ENCODE results near the gene CYP19A1.
"Not testable (repeated sequence)": the region's sequence is repeated elsewhere in the genome, so short reads cannot be mapped to it uniquely, and the experiment has no call there.

CYP19A1 gene

DNA sequence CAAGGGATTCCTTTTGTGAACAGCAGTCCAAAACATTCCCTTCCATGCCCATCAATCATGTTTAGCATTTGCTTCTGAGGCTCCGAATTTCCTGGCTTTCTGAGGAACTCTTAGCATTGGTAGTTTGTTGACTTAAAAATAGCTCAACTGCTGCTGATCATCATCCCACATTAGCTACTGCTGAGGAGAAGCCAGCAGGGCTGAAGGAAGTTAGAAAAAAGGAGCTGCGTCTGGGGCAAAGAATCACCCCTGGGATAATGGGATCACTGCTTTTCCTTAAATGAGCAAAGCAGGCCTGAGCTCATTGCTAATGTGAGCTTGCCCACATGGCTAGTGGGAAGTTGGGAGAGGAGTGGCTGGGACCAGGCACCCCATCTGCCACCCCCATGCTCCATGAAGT is 39.8 kb downstream of the CYP19A1 start:
- no peak for DNase-seq (ENCODE audit: low read depth in 3 of 3)

DNA sequence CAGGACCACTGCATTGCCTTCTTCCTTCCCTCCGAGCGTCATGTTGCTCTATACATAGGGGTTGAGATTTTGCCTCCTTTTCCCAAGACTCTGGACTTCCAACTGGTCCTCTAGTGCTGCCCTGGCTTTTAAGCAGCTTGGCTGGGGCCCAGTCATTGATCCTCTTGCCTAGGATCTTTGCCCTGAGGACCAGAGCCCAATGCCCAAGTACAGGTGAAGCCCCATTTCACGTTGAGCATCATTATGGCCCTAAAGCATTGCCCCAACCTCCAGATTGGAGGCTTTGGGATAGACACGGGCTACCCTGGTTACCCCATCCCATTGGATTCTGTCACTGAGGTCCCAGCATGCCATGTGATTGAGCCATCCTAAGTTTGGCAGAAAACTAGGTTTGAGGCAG is 47.7 kb downstream of the CYP19A1 start:
- DNase-seq (ENCODE audit: low read depth in 3 of 3), result no peak

DNA sequence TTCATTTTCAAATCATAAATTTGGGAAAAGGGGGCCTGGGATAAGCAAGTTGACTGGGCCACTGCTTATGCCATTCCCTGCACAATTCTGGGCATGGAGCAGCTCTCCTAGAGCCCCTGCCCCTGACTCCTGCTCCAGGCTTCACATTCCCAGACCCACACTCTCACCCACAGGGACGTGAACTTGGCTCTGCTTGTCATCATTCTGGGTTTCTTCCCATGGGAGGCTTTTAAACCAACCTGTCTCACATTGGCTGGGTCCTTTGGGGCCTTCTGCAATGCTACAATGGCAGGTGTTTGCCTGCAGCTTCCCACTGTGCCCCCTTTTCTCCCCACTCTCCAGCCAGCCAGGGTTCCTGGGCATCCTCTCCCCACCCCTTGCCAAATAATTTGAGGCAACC is 49.1 kb downstream of the CYP19A1 start:
- DNase-seq (ENCODE audit: low read depth in 3 of 3), result no peak

DNA sequence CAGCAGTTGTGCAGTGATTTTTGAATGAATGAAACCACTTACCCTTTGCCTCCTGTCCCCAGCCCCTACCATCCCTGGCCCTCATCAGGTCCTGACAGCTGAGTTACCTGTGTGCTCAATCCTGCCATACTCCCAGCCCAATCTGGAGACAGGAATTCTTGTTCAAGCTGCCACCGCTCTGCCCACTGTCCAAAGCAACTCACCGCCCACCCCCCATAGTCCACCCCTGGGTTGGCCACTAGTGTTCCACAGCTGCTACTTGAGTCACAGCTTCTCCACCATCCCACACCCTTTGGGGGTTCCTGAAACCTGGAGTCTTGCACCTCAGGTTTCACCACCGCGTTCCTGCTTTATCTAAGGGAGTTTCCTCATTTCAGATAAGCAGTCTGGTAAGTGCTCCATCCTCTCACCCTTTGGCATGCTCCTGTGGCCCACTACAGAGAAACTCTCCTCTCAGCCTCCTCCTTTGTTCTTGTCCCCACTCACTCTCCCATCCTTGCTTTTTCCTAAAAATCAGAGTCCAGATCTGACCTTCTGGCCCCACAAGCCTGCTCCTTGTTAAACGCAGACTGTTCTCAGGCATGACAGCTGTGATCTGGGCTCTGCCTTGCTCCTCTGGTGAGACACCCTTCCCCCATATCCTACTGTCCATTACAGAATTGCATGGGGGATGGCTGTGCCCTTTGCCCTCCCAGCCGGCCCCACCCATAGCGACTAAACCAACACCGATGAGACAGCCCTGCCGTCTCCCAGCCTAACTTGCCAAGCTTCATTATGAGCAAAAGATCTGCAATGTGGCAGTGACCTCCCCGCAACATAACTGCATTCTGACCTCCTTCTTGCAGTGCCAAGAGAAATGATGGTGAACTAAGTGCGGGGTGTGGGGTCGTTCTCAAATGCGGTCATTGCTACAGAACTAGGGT is 50.0 kb downstream of the CYP19A1 start:
- no peak for DNase-seq (ENCODE audit: low read depth in 3 of 3)

DNA sequence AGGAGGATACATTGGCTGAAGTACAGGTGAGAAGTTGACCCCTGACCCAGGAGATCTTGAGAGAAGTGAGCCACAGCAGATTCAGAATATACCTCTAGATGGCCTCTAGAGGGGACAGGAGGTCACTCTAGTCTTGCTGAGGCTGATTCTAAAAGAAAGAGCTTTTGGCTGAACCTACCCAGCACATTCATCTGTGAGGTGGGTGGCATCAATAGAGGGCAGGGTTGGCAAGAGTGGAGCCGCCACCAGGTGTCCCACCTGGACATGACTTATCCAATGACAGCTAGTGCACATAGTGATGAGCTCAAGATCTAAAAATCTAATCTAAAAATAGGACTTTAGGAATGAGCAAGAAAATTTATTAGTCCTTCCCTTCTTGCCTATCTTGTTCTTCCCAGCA is 51.6 kb downstream of the CYP19A1 start:
- no peak for DNase-seq (ENCODE audit: low read depth in 3 of 3)

DNA sequence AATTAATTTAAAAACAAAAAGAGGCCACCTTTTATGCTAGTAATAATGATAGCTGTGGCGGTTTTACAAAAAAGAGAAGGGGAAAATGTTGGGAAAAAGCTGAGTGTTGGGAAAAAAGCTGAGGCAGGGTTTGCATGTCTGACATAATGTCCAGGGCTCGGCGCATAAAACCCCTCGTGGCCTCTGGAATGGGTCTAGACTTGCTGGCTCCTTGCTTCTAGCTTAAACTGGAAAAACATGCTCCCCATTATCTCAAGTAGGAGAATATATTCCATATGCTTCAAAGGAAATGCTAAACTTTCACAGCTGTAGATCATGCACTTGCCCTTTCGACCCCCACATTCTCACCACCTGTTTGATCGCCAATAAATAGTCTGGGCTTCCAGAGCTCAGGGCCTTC is 53.0 kb downstream of the CYP19A1 start:
- no peak for DNase-seq (ENCODE audit: low read depth in 3 of 3)

DNA sequence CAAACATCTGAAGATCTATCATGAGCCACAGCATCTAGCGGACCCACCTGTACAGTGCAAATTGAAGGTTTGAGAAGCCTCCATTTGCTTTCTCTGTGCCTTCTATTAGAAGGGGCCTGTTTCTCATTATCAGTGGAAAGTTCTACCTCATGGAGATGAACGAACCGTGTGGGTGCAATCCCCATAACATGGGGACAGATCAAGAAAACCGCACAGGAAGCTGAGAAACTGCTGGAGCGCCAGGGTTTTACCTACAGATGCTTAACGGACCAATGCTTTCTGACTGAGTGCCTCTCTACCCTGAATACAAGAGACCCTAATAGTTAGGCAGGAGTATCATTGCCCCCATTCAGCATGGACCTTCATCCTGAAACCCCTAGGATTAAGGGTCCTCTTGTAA is 53.5 kb downstream of the CYP19A1 start:
- no peak for DNase-seq (ENCODE audit: low read depth in 3 of 3)

DNA sequence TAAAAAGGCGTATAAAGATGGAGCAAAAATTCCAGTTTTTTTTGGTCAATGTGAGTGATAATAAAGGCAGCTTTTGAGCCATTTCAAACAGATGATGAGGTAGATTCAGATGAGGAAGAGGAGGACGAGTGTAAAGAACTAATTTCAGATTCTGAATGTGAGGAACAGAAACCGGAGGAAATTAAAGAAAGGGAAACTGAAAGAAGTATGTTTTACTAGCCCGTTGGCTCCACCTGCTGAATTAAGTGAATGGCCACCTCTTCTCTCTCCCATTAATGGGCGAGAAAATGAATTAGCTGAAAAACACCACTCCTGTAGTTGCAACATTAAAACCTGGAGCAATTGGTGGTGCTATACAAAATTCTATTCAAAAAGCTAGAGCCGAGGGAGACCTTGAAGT is 55.4 kb downstream of the CYP19A1 start:
- no peak for DNase-seq (ENCODE audit: low read depth in 3 of 3)

DNA sequence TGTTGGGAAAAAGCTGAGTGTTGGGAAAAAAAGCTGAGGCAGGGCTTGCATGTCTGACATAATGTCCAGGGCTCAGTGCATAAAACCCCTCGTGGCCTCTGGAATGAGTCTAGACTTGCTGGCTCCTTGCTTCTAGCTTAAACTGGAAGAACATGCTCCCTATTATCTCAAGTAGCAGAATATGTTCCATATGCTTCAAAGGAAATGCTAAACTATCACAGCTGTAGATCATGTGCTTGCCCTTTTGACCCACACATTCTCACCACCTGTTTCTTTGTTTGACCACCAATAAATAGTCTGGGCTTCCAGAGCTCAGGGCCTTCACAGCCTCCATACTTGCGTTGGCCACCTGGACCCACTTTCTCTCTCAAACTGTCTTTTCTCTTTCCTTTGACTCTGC is 56.2 kb downstream of the CYP19A1 start:
- not testable (repeated sequence) for DNase-seq (ENCODE audit: low read depth in 3 of 3)

DNA sequence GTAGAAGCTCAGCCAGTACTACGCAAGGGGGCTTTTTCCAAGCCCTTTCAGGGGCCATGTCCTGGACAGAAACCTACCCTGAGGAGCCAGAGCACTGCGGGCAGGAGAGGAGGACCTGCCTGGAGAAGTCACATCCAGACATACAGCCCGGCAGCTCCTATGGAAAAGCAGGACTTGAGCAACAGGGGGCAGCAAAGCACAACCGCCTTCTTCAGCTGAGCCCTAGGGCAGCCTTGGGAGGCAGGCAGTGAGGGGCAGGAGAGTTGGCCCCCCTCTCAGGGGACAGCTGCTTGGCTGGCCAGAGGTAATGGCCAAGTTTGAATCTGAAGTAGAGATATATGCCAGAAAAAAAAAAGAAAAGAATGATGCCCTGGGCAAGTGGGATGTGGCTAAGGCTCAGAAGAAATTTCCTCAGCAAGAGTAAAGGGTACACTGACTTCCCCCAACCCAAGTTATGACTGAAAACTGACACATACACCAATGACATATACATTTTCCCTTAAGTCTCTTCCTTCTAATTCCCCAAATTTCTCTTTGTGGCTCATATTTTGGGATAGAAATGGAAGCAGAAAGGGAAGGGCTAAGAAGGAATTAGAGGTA is 56.9 kb downstream of the CYP19A1 start:
- peak in 1 of 3 experiments; percentile 8 for DNase-seq (ENCODE audit: low read depth in 3 of 3)

DNA sequence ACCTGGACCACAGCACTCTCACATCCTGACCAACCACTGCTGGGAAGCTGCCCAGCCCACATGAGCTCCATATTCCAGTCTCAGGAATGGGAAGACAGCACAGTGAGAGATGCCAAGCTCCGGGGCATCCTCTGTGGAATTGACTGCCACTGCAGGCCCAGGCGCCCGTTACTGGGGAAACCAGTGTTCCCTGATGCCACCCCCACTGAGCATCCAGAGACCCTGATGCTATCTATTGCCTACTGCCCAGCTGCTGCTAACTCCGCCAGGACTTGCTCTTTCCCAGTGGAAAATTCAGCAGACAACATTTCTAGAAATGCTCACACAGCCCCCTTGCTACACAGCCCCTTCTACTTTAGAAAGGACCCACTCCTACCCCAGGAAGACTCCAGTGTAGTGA is 57.6 kb downstream of the CYP19A1 start:
- no peak for DNase-seq (ENCODE audit: low read depth in 3 of 3)

DNA sequence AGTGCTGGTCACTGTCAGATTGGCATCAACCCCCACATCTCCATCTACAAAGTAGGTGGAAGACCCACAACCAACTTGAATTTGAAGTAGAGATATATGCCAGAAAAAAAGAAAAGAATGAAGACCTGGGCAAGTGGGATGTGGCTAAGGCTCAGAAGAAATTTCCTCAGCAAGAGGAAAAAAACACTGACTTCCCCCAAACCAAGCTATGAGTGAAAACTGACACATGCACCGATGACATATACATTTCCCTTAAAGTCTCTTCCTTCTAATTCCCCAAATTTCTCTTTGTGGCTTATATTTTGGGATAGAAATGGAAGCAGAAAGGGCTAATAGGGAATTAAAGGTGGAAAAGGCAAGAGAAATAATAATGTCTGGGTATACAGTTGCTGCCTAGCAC is 59.0 kb downstream of the CYP19A1 start:
- no peak for DNase-seq (ENCODE audit: low read depth in 3 of 3)

DNA sequence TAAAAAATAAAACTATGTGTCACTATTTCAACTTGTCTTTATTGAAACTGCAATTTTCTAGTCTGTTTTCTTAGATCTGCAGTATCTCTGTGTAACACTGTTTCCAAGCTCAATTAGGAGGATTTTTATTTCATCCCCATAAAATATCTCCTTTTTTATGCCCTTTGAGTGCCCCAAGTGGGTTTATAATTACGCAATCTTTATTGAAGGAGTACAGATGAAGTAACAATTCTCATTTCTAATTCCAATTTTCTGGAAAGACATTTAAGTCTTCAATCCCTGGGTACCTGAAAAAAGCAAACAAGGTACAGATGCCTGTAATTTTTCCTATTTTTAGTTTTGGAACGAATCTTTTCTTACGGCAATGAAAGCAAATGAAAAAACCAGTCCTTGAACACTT is 61.3 kb downstream of the CYP19A1 start:
- no peak for DNase-seq (ENCODE audit: low read depth in 3 of 3)

DNA sequence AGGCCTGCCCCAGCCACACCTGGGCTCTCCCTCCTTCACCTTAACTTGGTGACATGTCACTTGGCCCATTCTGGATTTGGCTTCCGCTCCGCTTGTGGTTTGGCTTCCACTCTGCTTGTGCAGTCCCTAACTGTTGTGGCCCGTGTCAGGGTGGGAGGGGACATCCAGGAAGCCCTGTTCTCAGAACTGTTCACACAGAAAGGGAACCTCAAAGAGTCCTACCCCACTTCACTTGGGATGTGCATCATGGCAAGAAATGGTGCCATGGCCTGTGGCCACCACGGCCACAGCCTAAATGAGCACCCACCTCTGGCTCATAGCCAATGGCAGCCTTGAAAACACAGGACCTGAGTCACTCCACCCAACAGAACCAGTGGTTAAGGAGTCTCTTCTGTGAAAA is 63.4 kb downstream of the CYP19A1 start:
- no peak for DNase-seq (ENCODE audit: low read depth in 3 of 3)

DNA sequence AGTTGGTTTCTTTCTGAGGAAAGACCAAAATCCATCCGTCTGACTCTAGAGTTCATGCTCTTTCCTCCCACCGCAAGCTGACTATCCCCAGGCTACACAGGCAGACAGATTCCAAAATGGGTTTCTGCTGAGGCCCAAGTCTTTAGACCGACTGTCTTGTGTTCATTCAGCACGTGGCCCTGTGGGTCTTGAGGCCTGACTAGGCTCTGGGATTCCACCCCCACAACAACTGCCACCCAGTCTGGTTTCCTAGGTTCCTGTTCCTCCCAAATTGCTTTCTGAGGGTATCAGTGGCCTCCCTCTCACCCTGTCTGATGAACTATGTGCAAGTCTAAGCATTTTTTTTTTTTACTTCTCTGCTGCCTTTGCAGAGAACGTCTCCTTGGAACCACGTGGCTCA is 67.7 kb downstream of the CYP19A1 start:
- no peak for DNase-seq (ENCODE audit: low read depth in 3 of 3)

DNA sequence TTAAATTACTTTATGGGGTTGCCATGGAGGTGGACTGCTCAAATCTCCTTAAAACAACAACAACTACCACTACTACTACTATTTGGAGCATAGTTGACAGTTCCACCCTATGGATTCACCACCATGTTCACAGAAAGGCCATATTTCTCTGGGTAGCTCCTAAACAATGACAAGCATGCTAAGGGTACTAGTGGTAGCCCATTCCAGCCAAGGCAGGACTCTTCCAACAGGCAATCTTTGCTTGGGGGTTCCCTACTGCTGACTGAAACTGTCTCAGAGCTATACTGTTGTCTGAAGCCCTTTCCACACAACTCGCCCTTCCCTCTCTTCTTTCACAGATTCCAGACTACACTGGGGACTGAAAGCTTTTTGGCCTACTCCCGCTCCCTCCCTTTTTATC is 68.9 kb downstream of the CYP19A1 start:
- no peak for DNase-seq (ENCODE audit: low read depth in 3 of 3)

DNA sequence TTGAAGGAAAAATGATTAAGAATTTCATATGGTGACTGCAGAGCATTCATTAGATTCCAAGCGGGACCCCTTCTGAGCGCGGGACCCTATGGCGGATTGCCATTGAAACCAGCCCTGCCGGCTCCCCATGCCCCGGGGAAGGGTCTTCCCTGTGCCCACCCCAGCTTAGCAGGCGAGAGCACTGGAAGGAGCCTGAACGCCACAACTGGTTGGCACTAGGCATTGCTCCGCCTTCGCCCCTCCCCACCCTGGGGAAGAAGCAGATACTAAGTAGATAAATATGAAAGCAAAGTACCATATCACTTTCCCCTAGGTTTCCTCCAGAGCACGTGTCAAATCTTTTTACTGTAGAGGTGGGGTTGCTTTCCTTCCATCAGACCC is 70.7 kb downstream of the CYP19A1 start:
- no peak for DNase-seq (ENCODE audit: low read depth in 3 of 3)

DNA sequence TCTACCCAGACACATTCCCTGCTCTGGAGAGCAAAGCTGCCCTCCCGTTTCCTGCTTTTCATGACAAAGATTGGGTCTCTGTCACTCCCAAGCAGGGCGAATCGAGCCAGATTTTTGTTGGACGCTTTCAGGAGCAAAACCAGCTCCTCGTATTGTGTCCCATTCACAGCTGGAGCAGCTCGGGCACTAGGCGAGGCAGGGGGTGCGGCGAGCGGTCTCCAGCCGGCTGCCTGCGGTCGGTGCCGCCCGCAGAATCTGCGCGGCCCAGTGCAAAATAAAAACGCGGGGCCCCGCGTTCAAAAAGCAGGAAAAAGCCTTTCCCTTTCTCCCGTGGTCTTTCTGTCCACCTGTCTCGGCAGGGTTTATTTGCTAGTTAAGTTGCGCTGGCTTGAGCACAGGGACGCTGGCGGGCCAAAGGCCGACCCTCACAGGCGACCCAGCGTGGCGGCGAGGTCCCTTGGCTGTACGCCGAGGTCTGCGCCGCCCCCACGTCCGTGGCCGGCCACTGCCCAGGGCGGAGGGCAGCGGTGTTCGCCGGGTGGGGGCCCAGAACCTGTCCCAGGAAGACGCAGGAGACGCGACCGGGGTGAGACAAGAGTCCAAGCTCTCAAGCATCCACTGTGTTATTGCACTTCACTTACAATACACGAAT is 71.2 kb downstream of the CYP19A1 start:
- DNase-seq (ENCODE audit: low read depth in 3 of 3), result no peak

DNA sequence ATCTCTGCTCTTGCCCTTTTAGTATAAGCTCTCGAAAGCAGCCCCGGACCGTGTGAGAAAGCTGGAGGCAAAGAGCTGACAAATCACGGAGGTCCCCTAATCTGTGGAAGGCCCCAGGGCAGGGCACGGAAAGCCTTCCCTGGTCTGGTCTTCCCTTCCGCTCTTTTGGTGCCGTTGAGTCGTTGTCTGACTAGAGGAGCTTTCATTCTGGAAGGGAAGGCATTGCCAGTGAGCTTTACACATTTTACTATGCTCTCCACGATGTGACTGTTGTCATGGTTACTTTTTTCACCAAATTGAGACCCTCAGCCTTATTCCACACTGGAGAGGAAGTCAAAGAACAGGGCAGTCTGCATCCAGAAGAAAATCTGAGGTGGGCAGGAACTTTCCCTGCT is 71.7 kb downstream of the CYP19A1 start:
- no peak for DNase-seq (ENCODE audit: low read depth in 3 of 3)

DNA sequence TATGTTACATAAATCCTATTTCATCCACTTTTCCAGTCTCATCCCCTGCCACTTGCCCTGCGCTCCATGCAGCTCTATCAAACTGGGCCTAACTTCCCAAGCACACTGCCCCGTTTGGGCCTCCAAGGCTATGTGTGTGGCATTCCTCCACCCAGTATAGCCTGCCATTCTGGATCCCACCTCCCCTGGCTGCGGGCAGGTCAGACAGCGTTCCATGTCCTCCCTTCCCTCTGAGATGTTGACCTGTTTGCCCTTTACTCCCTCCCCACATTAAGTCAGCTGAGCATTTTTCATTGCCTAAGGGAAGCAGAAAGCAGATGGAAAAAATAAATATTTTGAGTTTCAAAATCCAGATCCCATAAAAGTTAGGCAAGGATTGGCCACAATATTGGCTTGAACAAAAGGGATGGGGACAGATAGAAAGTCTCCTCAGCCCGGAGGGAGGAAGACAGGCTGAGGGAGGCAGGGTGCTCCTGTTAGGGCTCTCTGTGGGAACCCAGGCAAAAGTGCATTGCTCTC is 73.3 kb downstream of the CYP19A1 start:
- DNase-seq (ENCODE audit: low read depth in 3 of 3), result no peak

DNA sequence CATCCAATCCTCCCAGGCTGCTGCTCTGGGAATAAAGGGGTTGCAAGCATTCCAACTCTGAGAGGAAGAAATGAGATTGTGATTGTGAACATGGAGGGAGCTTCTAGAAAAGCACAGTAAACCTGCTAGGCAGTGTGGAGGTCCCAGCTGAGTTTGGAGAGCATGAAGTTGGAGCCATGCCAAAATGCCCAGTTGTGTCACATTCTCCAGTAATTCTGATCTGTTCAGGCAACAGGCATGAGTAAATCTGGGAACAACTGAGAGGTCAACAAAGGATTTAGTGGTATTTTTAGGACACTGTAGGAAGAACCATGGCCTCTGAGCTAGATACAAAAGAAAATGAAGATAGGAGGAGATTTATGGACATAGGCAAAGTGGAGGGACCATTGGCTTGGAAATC is 74.7 kb downstream of the CYP19A1 start:
- no peak for DNase-seq (ENCODE audit: low read depth in 3 of 3)

DNA sequence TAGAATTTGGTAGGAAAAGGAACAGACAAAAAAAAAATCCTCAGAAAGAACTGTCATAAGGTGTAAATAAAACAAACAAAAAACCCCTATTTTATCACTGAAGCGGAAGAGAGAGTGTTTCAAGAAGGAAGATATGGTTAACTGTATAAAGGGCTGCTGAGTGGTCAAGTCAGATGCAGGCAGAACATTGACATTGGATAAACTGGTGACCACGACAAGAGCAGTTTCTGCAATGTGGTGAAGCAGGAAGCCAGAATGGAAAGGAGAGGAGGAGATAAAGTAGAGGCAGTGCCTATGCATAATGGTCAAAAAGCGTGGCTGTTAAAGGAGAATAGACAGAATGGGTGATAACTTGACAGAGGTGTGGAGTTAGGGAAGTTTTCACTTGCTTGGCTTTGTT is 75.3 kb downstream of the CYP19A1 start:
- no peak for DNase-seq (ENCODE audit: low read depth in 3 of 3)

DNA sequence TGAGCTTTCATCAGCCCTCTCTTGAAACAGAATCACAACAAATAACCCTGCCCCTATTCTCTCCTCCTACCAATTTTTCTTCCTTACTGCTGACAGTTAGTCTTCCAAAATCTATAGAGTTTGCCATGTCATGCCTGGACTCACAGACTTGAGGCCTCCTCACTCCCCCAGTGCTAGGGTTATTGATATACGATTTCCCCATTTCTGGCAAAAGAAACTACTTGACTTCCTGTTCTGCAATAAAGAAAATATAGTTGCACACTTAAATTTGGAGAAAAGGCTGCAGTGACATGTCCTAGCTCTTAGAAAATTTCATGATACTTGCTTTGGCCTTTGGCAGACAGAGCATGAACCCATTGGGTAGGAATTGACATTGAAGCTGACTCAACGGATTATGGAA is 75.9 kb downstream of the CYP19A1 start:
- DNase-seq (ENCODE audit: low read depth in 3 of 3), result no peak
